Stimulated activated CD8-positive, alpha-beta memory T cell treated with anti-CD3 and anti-CD28 coated beads, Interleukin-12 subunit alpha, Interleukin-12 subunit beta, amount 100 ng/mL, for 24 hours (primary cell): Measurements from ENCODE around the gene CHRNA9.
"Not testable (repeated sequence)": the region's sequence is repeated elsewhere in the genome, so short reads cannot be mapped to it uniquely, and the experiment has no call there.

Experiments
- DNase-seq: peaks from one replicate; pipeline ENCODE4 v3.0.0-alpha.2; 2020; ENCODE audit errors: extremely low read depth

Gene CHRNA9

DNA sequence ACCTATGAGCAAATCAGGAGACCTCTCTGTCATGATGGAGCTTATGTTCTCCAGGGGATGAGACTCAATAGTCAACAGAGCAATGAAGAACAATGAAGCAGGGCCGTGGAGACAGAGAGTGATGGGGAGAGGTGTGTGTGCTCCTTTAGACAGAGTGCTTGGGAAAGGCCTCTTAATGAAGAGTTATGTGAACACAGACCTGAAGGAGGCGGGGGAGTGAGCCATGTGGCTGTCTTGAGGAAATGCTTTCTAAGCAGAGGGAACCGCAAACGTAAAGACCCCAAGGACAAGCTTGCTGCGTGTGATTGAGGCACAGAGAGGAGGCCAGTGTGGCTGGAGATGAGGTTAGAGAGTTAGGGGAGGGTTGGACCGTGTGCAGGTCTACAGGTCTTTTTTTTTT is 53.1 kb downstream of the CHRNA9 start:
- no peak for DNase-seq

DNA sequence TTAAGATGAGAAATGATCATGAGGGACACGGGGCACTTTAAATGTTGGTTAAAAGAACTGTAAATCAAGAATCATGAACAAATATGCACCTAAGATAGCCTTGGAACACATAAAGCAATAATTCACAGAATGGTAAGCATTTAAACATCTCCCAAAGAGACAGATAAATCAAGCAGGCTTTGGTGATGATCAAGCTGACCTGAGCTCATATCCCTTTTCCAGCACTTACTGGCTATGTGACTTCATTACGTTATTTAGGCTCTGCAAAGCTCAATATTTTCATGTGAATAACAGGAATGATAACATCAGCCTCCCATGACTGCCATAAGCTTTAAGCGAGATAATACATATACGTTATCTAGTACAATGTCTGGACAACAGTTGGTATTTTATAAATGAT is 54.9 kb downstream of the CHRNA9 start:
- no peak for DNase-seq

- not testable (repeated sequence) for DNase-seq
These were observed 57.1 kb downstream of the CHRNA9 start for GRCh38 chr4:40392241-40392640.

DNA sequence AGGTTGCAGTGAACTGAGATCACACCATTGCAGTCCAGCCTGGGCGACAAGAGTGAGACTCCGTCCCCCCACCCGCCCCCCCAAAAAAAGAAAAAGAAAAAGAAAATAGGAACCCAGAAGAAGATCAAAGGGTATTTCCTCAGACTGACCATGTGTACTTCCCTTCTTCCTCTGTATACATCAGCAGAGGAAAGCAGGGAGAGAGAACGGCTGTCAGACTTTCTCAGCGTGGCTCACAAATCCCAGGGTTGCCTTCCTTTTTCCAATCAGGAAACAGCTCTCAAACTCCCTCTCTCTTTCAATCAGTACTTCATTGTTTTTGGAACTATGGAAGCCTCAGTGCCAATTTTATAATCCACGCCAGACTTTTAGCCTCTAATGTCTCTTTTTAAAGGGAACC is 59.1 kb downstream of the CHRNA9 start:
- no peak for DNase-seq

GRCh38 chr4:40395166-40395900 is 60.2 kb downstream of the CHRNA9 start:
- no peak for DNase-seq

GRCh38 chr4:40395908-40396793 is 61.0 kb downstream of the CHRNA9 start:
- DNase-seq = no peak

DNA sequence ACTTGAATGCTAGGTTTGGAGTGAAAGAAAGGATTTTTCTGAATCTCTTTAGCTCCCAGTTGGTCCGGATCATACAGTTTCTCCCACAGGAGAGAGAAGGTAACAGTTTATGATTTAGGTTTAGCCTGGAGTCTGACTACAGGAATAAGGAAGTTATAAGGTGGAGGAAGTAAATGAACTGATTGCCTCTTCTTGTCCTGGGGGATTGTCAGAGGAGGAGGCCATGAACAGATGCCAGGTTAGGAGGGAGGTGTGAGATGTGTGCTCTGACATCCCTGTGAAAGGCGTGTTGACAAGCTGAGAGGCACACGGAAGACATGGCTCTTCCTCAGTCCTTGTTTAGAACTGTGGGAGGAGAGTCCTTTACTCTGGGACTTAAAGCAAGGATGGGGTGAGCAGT is 64.4 kb downstream of the CHRNA9 start:
- DNase-seq = no peak

DNA sequence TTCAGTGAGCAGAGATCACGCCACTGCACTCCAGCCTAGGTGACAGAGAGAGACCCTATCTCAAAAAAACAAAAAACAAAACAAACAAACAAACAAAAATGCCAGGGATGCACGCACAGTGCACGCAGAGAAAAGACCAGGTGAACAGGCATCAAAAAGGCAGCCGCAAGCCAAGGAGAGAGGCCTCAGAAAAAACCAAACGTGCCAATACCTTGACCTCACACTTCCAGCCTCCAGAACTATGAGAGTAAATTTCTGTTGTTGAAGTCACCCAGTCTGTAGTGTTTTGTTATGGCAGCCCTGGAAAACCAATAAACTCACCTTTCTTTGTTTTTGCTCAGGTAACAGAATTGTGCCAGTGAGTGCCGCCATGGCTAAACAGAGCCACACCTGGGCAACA is 66.0 kb downstream of the CHRNA9 start:
- DNase-seq = no peak

DNA sequence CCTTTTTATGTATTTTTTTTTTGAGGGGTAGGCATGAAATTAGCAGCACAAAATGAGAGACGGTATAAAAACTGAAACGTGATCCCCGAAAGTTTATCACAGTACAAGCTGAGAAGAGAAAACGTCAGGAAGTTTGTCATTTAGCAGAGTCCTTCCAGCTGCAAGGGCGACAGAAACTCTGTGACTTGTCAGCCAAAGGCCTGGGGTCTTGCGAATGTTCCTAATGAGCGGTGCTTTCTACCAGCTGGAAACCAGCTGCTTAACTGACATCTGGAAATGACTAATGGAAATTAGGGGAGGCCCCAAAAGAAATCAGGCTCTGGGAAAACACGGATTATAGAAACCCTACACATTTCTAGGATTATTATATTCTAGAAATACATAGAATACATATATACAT is 66.5 kb downstream of the CHRNA9 start:
- DNase-seq = no peak

GRCh38 chr4:40402556-40402955 is 67.4 kb downstream of the CHRNA9 start:
- DNase-seq = no peak

- no peak for DNase-seq
These were observed 67.9 kb downstream of the CHRNA9 start for GRCh38 chr4:40403081-40403480.
